HEK293T (cell line): Measurements from ENCODE around the gene KIF25.
"Not testable (repeated sequence)": the region's sequence is repeated elsewhere in the genome, so short reads cannot be mapped to it uniquely, and the experiment has no call there.

Source experiments
- CTCF ChIA-PET: fragments of 350-600 bp; formaldehyde crosslinking; extraction: SDS; loops from one replicate; lab custom pipeline; 2021; ENCODE audit warnings: antibody characterized with exemption, inconsistent platforms; lab: Yijun Ruan, JAX
- POLR2A ChIA-PET: fragments of 350-600 bp; formaldehyde crosslinking; extraction: SDS; loops from one replicate; lab custom pipeline; 2020; ENCODE audit warnings: antibody characterized with exemption, inconsistent platforms; lab: Yijun Ruan, JAX
- DNase-seq: peaks from one replicate; pipeline ENCODE4 v3.0.0; 2012; ENCODE audit warnings: mixed read lengths; ENCODE audit errors: extremely low spot score
- ARNT ChIP-seq: fragments of 450-650 bp; IDR thresholded peaks from 2 replicates; pipeline ENCODE4 v1.6.1; 2017; ENCODE audit warnings: mild to moderate bottlenecking
- BHLHE40 ChIP-seq: fragments of 450-650 bp; IDR thresholded peaks from 2 replicates; pipeline ENCODE4 v1.6.1; 2016; ENCODE audit warnings: mild to moderate bottlenecking, moderate library complexity, borderline replicate concordance
- CTBP1 ChIP-seq: fragments of 450-650 bp; IDR thresholded peaks from 2 replicates; pipeline ENCODE4 v1.6.1; 2016; ENCODE audit warnings: borderline replicate concordance
- ELF4 ChIP-seq: fragments of 450-650 bp; IDR thresholded peaks from 2 replicates; pipeline ENCODE4 v1.6.1; 2017; ENCODE audit warnings: antibody characterized with exemption
- FOXA1 ChIP-seq: fragments of 450-650 bp; IDR thresholded peaks from 2 replicates; pipeline ENCODE4 v1.6.1; 2016; ENCODE audit warnings: mild to moderate bottlenecking
- FOXK2 ChIP-seq: fragments of 450-650 bp; IDR thresholded peaks from 2 replicates; pipeline ENCODE4 v1.6.1; 2016; ENCODE audit warnings: mild to moderate bottlenecking
- FOXM1 ChIP-seq: fragments of 450-650 bp; IDR thresholded peaks from 2 replicates; pipeline ENCODE4 v1.6.1; 2017; ENCODE audit warnings: mild to moderate bottlenecking, borderline replicate concordance
- HDGF ChIP-seq: fragments of 450-650 bp; IDR thresholded peaks from 2 replicates; pipeline ENCODE4 v1.6.1; 2017; ENCODE audit warnings: antibody characterized with exemption, borderline replicate concordance
- L3MBTL2 ChIP-seq: fragments of 450-650 bp; conservative IDR thresholded peaks from 2 replicates; pipeline ENCODE4 v1.6.1; 2016; ENCODE audit warnings: mild to moderate bottlenecking
- LEF1 ChIP-seq: fragments of 450-650 bp; IDR thresholded peaks from 2 replicates; pipeline ENCODE4 v1.6.1; 2017; ENCODE audit warnings: mild to moderate bottlenecking, borderline replicate concordance
- NFRKB ChIP-seq: fragments of 450-650 bp; IDR thresholded peaks from 2 replicates; pipeline ENCODE4 v1.6.1; 2016; ENCODE audit warnings: mild to moderate bottlenecking, moderate library complexity
- PKNOX1 ChIP-seq: fragments of 450-650 bp; IDR thresholded peaks from 2 replicates; pipeline ENCODE4 v1.6.1; 2016
- SP1 ChIP-seq: fragments of 450-650 bp; IDR thresholded peaks from 2 replicates; pipeline ENCODE4 v1.6.1; 2017
- SUZ12 ChIP-seq: fragments of 450-650 bp; IDR thresholded peaks from 2 replicates; pipeline ENCODE4 v1.6.1; 2016; ENCODE audit warnings: mild to moderate bottlenecking
- TARDBP ChIP-seq: fragments of 450-650 bp; IDR thresholded peaks from 2 replicates; pipeline ENCODE4 v1.6.1; 2016
- ZNF384 ChIP-seq: fragments of 450-650 bp; IDR thresholded peaks from 2 replicates; pipeline ENCODE4 v1.6.1; 2016

KIF25 gene

GRCh38 chr6:167973148-167973885 lies 24.2 kb upstream of the KIF25 start:
- POLR2A ChIA-PET = no interaction called here

GRCh38 chr6:167974640-167975344 lies 22.7 kb upstream of the KIF25 start:
- POLR2A ChIA-PET = no interaction called here
- CTCF ChIA-PET = interaction anchor here (1.1 kb wide), 1 partner anchor 15 kb away, joined by 3 read pairs; no protein-coding TSS in a partner anchor
- no peak for TF ChIP-seq HDGF
- no peak for DNase-seq

More at GRCh38 chr6:167973148-167973885, 24.2 kb upstream of the KIF25 start:
- CTCF ChIA-PET = no interaction called here
- DNase-seq = no peak
- TF ChIP-seq L3MBTL2 (no peak), NFRKB (no peak), SP1 (no peak), CTBP1 (no peak), ELF4 (no peak), ZNF384 (no peak), FOXK2 (no peak)

DNA sequence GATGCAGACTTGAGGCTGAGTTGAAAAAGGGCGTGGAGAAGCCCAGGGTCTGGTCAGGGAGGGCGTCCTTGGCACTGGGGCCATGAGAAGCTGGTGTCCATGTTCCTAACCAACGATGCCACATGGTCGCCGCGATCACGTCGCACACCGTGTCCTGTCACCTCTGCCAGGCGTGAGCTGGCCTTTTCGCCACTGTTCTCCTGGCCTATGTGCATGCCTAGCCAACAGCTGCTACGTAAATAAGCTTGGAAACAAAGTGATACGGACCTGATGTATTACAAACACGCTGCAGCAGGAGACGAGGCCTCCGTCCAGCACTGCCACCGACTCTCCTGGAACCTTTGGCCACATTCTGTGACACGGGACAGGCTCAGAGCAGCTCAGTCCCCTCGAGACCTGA lies 22.0 kb upstream of the KIF25 start:
- CTCF ChIA-PET = no interaction called here
- POLR2A ChIA-PET = no interaction called here
- TF ChIP-seq ZNF384 = no peak
- TF ChIP-seq CTBP1 = no peak
- no peak for TF ChIP-seq HDGF
- no peak for TF ChIP-seq BHLHE40
- no peak for TF ChIP-seq ARNT
- no peak for TF ChIP-seq FOXM1
- no peak for DNase-seq

DNA sequence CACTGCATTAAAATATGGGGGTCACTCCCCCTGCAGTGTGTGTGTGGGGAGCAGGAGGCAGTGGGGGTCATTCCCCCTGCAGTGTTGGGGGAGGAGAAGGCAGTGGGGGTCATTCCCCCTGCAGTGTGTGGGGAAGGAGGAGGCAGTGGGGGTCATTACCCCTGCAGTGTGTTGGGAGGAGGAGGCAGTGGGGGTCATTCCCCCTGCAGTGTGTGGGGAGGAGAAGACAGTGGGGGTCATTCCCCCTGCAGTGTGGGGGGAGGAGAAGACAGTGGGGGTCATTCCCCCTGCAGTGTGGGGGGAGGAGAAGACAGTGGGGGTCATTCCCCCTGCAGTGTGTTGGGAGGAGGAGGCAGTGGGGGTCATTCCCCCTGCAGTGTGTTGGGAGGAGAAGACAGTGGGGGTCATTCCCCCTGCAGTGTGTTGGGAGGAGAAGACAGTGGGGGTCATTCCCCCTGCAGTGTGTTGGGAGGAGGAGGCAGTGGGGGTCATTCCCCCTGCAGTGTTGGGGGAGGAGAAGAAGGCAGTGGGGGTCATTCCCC lies 21.3 kb upstream of the KIF25 start:
- CTCF ChIA-PET, DNase-seq, POLR2A ChIA-PET: not testable (repeated sequence)

DNA sequence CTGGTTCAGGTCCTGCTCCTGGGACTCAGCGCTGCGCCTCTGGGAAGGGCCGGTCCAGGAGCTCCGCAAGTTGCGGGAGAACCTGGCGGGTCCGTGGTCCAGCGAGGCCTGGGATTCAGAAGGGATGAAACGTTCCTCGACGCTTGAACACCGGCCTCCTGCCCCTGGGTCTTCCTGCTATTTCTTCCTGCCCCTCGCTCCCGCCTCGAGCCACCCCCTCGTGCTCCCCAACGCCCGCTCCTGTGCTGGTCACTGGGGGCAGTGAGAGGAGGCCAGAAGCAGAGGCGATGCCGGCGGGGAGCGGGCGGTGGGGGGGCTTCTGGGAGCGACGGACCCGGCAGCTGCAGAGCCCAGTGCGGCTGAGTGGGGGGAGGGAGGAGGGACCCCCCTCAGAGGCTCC lies 20.8 kb upstream of the KIF25 start:
- no peak for TF ChIP-seq ARNT
- no peak for TF ChIP-seq ZNF384
- TF ChIP-seq SUZ12 = no peak
- no peak for DNase-seq
- CTCF ChIA-PET = no interaction called here
- POLR2A ChIA-PET = no interaction called here

DNA sequence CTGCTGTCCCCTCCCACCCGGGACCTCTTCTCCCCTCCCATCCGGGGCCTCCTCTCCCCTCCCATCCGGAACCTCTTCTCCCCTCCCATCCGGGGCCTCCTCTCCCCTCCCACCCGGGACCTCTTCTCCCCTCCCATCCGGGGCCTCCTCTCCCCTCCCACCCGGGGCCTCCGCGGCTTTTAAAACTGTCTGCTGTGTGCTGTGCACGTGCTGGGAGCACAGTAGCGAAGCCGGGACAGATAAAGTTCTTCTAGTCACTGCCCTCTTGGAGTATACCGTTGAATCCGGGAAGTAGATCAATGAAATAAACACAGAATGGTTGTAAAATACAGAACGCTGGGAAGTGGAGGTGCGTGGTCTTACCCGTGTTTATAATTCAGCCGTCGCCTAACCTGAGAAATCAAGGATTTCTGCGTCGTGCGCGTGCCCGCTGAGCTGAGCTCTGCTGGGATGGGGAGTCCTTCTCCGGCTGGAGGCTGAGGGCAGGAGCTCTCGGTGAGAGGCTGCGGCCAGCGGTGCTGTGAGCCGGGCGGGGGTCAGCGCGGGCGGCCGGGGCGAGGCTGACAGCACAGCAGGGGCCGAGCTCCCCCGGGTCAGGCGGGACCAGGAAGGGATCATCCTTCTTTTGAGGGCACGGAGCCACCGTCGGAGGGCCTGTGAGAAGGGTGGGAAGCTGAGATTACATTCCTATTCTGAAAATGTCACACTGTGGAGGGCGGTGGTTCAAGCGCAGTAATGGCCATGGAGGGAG lies 19.6 kb upstream of the KIF25 start:
- TF ChIP-seq FOXA1 = no peak
- no peak for TF ChIP-seq ELF4
- no peak for TF ChIP-seq SP1
- no peak for TF ChIP-seq HDGF
- TF ChIP-seq ARNT = no peak
- no peak for TF ChIP-seq LEF1
- TF ChIP-seq BHLHE40 = no peak
- no peak for TF ChIP-seq FOXK2
- no peak for DNase-seq
- POLR2A ChIA-PET = no interaction called here
- CTCF ChIA-PET = no interaction called here

- ChIA-PET POLR2A (no interaction called here), CTCF (no interaction called here)
- no peak for DNase-seq
- TF ChIP-seq LEF1 = no peak
- TF ChIP-seq CTBP1 = no peak
- TF ChIP-seq FOXM1 = no peak
- no peak for TF ChIP-seq FOXA1
- no peak for TF ChIP-seq TARDBP
- no peak for TF ChIP-seq ELF4
These were observed 18.9 kb upstream of the KIF25 start for GRCh38 chr6:167978607-167979006.

DNA sequence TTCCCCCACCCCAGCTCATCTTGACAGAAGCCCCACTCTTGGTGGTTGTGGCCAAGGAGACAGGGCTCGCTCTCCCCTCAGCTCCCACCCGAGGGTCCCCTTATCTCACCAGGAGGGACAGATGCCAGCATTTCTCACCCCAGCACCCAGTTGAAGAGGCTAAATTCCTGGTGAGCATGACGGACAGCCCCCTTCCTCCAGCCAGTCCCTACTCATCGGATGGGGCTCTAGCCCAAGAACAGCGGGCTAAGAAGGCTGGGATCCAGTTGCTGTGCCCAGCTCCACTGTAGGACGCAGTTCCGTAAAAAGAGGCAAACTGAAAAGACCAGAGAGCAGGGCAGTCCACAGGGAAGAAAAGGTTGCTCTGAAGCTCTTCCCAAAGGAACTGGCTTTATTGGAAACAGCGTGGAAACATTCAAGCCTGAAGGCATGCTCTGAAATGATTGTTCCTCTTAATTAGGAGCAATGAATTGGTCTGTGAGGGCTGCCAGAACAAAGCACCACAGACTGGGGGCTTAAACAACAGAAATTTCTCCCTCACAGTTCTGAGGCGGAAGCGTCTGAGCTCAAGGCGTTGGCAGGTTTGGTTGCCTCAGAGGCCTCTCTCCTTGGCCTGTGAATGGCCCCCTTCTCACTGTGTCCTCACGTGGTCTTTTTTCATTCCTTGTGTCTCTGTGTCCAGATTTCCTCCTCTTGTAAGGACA lies 17.9 kb upstream of the KIF25 start:
- CTCF ChIA-PET = no interaction called here
- no peak for DNase-seq
- POLR2A ChIA-PET = no interaction called here
- TF ChIP-seq PKNOX1 (no peak), HDGF (no peak), ARNT (no peak), L3MBTL2 (no peak), FOXA1 (no peak), LEF1 (no peak), CTBP1 (no peak), ZNF384 (no peak), NFRKB (no peak), BHLHE40 (no peak), TARDBP (no peak), SUZ12 (no peak), ELF4 (no peak), FOXM1 (no peak), FOXK2 (no peak)
